Stimulated activated CD4-positive, alpha-beta T cell treated with anti-CD3 and anti-CD28 coated beads, Interleukin-15, amount 100 ng/mL, for 24 hours (primary cell): ENCODE measurements around the gene UNC5A.

Source experiments
- DNase-seq: peaks from one replicate; pipeline ENCODE4 v3.0.0-alpha.2; 2020

Gene UNC5A

GRCh38 chr5:176847148-176847547 lies 36.8 kb downstream of the UNC5A start:
- no peak for DNase-seq

GRCh38 chr5:176847726-176848290 lies 37.4 kb downstream of the UNC5A start:
- DNase-seq, result no peak

GRCh38 chr5:176848651-176849050 lies 38.3 kb downstream of the UNC5A start:
- no peak for DNase-seq

- no peak for DNase-seq
These were observed 39.4 kb downstream of the UNC5A start for GRCh38 chr5:176849611-176850227.

GRCh38 chr5:176850371-176851245 lies 40.2 kb downstream of the UNC5A start:
- DNase-seq, result no peak

DNA sequence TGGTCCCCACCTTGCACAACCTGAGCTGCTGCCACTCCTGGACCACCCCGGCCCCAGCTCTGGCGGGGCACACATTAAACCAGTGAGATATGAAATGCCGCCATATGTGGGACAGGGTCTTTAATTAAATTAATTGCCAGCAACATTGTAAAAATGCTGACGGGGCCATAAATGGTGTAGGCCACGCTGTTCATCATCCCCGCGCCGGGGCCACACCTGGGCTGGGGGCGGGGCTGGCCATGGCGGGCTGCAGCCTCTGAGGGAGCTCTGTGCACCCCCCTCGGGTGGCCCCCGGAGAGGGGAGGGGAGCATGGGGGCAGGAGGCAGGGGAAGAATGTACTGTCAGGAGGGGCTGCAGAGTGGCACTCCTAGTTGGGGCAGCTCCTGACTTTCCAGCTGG lies 41.0 kb downstream of the UNC5A start:
- DNase-seq, result no peak

DNA sequence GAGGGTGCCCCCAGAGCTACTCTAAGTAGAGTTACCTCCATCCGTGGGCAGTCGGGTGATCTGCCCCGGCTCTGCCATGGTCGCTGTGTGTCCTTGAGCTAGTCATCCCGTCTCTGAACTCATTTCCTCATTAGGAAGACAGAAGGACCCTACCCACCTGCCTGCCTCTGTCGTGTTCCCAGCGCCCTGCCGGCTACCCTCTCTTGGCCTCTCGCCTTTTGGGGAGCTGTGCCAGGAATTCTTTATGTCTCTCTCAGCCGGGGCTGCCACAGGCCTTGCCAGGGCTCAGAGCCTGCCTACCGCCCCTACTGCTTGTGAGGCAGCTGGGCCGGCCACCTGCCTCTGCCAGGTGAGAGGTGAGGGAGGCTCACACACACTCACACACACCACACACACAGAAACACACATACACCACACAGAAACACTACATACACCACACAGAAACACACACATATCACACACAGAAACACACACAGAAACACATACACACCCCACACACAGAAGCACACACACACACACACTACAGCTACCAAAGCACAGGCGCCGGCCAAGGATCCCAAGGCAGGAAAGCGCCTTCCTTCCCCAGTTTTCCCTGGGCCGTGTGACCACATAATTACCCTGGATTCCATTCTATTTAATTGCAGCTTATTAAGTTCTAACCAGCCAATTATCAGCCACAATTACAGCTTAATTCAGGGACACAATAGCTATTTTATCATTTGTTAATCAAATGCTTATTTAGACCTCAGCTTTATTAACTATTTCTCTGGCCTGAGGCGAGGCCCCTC lies 41.7 kb downstream of the UNC5A start:
- DNase-seq, result no peak

DNA sequence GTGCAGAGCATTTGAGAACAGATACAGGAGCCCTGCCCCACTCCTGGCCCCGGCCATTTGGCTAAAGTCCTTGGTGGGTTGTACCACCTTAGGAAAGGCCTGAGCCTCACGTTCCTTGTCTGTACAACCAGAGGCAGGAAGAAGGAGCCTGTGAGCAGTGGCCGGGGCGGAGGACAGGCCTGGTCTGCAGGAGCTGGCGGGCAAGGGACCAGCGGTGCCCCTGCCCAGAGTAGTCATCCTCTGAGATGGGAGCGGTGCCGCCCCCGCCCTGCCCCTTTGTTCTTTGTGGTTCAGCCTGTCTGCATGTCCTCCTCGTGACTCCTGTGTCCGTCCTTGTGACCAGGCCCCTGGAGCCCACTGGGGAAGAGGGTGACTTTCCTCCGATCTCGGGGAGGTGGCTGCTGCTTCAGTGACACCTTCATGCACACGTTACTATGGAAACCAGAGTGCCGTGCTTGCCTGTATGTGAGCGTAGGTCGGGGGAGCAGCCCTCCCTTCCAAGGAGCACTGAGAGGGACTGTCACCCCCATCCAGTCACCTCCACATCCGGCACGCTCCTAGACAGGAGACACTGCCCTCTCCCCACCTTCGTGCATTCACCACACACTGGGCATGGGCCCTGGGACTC lies 42.9 kb downstream of the UNC5A start:
- no peak for DNase-seq

DNA sequence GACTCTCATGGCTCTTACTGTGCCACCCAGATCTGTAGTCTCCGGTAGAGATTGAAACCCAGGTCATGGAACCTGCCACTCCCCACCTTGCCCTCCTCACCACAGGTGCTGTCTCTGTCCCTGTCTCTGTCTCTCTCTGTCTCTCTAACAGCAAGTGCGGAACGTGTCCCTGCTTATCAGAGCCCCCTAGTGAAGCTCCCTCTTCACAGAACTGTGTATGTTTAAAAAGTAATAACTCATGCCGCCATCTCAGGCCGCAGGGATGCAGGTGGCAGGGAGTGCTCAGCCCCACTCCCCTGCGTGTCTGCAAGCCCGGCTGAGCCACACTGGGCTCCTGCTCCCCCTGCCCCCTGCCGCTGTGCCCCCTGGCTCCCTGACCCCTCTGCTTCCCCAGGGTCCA lies 43.8 kb downstream of the UNC5A start:
- no peak for DNase-seq

DNA sequence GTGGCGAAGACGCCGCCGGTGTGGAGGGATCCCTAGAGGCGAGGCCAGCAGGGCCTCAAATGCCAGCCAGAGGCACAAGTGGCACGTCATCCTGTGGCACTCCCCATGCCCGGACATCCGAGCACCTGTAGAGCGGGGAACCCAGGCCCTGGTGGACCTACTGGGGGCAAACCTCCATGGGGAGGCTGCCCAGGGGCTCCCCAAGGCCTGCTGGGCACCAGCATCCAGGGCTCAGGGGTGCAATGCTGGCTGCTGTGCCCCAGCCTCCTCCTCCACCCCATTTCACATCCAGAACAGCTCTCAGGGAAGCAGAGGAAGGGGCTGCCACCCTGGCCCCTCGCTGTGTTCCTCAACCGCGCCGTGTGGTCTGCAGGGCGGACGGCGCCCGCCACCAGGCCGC lies 45.2 kb downstream of the UNC5A start:
- no peak for DNase-seq

DNA sequence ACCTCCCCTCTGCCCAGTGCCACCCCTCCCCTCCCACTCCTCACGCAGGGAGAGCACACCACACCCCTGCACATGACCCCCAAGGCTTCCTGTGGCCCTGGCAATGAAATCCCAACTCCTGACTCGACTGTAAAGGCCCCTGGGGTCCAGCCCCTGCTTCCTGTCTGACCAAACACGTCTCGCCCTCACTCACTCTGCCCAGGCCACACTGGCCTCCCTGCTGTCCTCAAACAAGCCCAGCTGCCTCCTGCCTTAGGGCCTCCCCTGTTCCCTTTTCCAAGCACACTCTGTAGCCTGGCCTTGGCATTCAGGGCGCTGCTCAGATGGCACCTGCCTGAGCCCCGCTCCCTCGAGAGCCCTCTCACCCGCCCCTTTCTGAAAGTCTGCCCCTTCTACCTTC lies 46.4 kb downstream of the UNC5A start:
- DNase-seq, result no peak

DNA sequence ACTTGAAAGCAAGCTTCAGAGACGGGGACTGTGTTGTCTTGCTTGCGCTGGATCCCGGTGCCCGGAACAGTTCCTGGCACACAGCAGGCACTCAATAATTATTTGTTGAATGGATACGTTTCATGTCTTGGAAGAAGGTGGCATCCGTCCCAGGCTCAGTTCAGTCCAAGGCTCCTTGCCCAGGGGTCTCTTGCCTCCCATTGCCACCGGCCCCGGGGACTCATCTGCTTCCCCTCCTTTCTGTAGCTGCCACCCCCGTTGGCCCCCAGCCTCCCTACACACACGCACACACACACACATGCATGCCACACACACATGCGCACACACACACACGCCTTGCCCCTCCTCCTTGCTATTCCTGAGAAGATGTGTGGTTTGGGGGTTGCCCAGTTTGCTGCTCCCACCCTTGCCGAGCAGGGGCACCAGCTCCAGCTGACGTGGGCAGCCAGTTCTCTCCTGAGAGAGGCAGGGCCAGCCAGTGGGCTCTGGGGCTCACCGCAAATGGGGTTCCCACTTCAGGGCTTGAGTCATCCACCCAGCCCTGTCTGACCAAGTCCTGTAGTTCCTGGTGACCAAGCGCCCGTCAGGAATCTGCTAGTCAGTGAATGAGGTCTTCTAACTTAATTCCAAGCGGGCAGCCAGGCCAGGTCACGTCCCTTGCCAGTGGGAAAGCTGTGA lies 47.0 kb downstream of the UNC5A start:
- DNase-seq, result no peak

GRCh38 chr5:176857894-176858273 lies 47.5 kb downstream of the UNC5A start:
- no peak for DNase-seq

DNA sequence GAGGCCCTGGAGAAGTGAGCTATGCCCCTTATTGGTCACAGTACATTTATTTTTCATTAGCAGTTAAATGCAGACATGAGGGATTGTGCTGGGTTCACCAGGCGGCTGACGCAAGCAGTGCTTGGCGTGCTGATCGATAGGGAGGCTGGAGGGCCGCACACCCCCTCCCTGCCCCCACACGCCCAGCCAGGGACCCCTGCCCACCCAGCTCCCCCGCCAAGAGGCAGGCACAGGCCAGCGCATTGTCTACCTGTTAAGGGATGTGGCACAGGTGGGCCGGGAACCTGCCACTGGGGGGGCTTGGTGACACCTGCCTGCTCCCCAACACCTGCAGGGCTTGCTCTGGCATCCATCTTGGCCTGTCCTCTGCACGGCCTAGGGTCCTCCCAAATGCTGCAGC lies 49.6 kb downstream of the UNC5A start:
- no peak for DNase-seq

GRCh38 chr5:176860381-176860780 lies 50.0 kb downstream of the UNC5A start:
- no peak for DNase-seq

DNA sequence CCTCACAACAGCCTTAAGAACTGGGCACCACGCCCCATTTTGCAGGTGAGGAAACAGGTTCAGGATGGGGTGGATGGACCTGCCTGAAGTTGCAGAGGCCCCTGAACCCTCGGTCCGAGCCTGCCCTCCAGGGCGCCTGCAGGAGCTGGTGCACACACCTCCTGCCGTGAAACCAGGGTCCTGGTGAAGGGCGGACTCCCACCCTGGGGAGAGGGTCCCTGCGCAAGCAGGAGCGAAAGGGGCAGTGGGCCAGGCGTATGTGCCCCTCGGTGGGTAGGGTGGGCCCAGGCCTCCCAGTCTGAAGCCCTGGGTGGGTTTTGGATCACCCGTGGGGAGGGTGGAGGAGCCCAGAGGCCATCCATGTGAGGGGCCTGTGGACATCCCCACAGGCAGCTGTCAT lies 50.9 kb downstream of the UNC5A start:
- no peak for DNase-seq

DNA sequence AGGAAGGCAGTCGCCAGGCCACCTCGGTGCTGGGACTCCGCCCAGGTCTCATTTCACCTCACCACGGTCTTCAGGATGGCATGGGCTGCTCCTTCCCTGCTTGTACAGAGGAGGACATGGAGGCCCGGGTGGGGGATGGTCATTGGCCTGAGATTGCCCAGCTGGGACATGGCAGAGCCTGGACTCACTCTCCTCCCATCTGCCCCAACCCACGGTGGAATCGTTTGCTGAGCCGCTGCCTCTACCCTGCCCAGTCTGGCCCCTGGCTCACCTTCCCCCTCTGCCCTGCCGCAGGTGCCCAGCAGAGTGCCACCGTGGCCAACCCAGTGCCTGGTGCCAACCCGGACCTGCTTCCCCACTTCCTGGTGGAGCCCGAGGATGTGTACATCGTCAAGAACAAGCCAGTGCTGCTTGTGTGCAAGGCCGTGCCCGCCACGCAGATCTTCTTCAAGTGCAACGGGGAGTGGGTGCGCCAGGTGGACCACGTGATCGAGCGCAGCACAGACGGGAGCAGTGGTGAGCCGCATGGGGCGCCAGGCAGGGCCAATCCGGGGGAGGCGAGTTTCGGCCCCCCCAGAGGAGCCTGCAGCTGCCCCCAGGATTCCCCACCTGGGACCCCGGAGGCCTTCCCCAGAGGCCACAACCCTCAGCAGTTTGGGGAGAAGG lies 52.1 kb downstream of the UNC5A start:
- DNase-seq, result no peak

GRCh38 chr5:176863041-176863764 lies 52.8 kb downstream of the UNC5A start:
- no peak for DNase-seq

GRCh38 chr5:176863765-176864098 lies 53.4 kb downstream of the UNC5A start:
- no peak for DNase-seq

- no peak for DNase-seq
These were observed 54.4 kb downstream of the UNC5A start for GRCh38 chr5:176864755-176865154.

DNA sequence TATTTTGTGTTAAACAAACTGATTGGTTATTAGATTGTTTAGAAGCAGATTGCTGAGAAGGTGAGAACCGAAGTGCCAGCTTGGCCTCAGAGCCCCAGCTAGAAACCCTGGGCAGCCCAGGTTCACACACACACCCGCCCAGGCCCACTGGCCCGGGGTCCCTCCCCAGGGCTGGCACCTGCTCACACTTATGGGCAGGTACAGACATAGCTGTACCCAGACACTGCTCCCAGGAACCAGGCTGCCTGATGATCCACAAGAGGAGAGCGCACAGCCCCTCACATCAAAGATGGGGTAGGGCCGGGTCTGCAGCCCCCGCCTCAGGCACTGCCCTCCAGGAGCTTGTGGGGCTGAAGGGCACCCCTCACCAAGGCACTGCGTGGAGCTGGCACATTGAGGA lies 55.6 kb downstream of the UNC5A start:
- no peak for DNase-seq
